Gastroesophageal sphincter (tissue), 4 donors: Measurements from ENCODE around the gene HACD4. TPM values are rescaled to one million over a fixed set of nuclear protein-coding genes. Genes with fewer than 3 reads are reported as not detected.
"Not testable (repeated sequence)": the region's sequence is repeated elsewhere in the genome, so short reads cannot be mapped to it uniquely, and the experiment has no call there.

Experiments
- ATAC-seq: fragments of 150-250 bp; one replicate; pipeline ENCODE4 v1.9.1; 2016; ENCODE audit warnings: mild to moderate bottlenecking, moderate library complexity
- H3K27ac ChIP-seq, 4 donors: fragments of 200-600 bp; sonication (generic) in 3 of 4; 1 replicate in 3 of 4; 2 replicates in 1 of 4; pipeline ENCODE4 v1.5.1; 2016 to 2019
- H3K27me3 ChIP-seq: fragments of 200-600 bp; sonication (generic); one replicate; pipeline ENCODE4 v1.5.1; 2019
- H3K36me3 ChIP-seq, 2 donors: fragments of 200-600 bp; sonication (generic); one replicate each; pipeline ENCODE4 v1.5.1; 2019; ENCODE audit warnings: control low read depth in 1 of 2
- H3K4me1 ChIP-seq, 3 donors: fragments of 200-600 bp; sonication (generic); 1 replicate in 2 of 3; 2 replicates in 1 of 3; pipeline ENCODE4 v1.5.1; 2016 to 2019; ENCODE audit warnings: control low read depth in 2 of 3
- H3K4me3 ChIP-seq, 2 donors: fragments of 200-600 bp; sonication (generic); one replicate each; pipeline ENCODE4 v1.5.1; 2019; ENCODE audit warnings: mild to moderate bottlenecking in 1 of 2, moderate library complexity in 1 of 2
- H3K9me3 ChIP-seq, 3 donors: fragments of 200-600 bp; sonication (generic); one replicate each; pipeline ENCODE4 v1.5.1; 2017 to 2019; ENCODE audit warnings: control low read depth in 2 of 3
- CTCF ChIP-seq, 4 experiments: fragments of 200-600 bp in 2 of 4; fragments of 450-650 bp in 2 of 4; sonication (generic) in 1 of 4; IDR thresholded peaks; one replicate each; pipeline ENCODE4 v1.5.1; 2017 to 2019; ENCODE audit warnings: antibody characterized with exemption in 4 of 4, mild to moderate bottlenecking in 2 of 4, moderate library complexity in 2 of 4
- EP300 ChIP-seq: sonication (generic); formaldehyde crosslinking; IDR thresholded peaks from one replicate; pipeline ENCODE4 v1.6.1; 2017; ENCODE audit warnings: antibody characterized with exemption, mild to moderate bottlenecking
- POLR2A ChIP-seq, 2 donors: fragments of 450-650 bp; IDR thresholded peaks; one replicate each; pipeline ENCODE4 v1.6.1; 2017; ENCODE audit warnings: antibody characterized with exemption in 2 of 2, mild to moderate bottlenecking in 2 of 2, moderate library complexity in 1 of 2
- POLR2AphosphoS5 ChIP-seq: sonication (generic); formaldehyde crosslinking; IDR thresholded peaks from one replicate; pipeline ENCODE4 v1.6.1; 2017; ENCODE audit warnings: antibody characterized with exemption
- WGBS, 2 donors: methylation state at CpG; one replicate each; pipeline ENCODE4 v1.1.5; 2018; ENCODE audit warnings: low coverage in 1 of 2; 5-methylcytosine and 5-hydroxymethylcytosine counted together
- total RNA-seq, 4 donors: library from RNA; depleted of rRNA; stranded (reverse); fragments of >200 nt; gene quantifications; one replicate each; pipeline ENCODE4 v1.1.0, GENCODE V29; 2016

HACD4 gene
- total RNA-seq, 4 donors from 2014 or later, result 9.8 to 23.9 (median 16.9) TPM

- peak; percentile 77 for ATAC-seq
- Histone ChIP-seq H3K4me1 (peaks cover 12 to 60% (median 18%) of the 10 kb centered on the region in 3 donors), H3K27ac (peak overlapping the region; percentile 78 to 88 (median 82)), H3K36me3 (peaks cover 0 to 10% of the 10 kb centered on the region in 2 donors), H3K27me3 (no peaks in the 10 kb centered on the region), H3K4me3 (no peak overlapping the region), H3K9me3 (no peaks in the 10 kb centered on the region)
- TF ChIP-seq EP300 (no peak), POLR2A (IDR thresholded peaks at IDR 0.05) (no peak), CTCF (IDR thresholded peaks at IDR 0.05) (no peak), POLR2AphosphoS5 (peak; percentile 97)
- 7 to 14% methylated on average over 2 to 3 of the region's 3 CpGs for WGBS, 2 donors
These were observed 50.5 kb downstream of the HACD4 start for GRCh38 chr9:20980832-20981455.

- ATAC-seq, result no peak
- 91 to 96% methylated on average over 2 of the region's 2 CpGs for WGBS, 2 donors
These were observed 53.2 kb downstream of the HACD4 start for GRCh38 chr9:20978249-20978648.

DNA sequence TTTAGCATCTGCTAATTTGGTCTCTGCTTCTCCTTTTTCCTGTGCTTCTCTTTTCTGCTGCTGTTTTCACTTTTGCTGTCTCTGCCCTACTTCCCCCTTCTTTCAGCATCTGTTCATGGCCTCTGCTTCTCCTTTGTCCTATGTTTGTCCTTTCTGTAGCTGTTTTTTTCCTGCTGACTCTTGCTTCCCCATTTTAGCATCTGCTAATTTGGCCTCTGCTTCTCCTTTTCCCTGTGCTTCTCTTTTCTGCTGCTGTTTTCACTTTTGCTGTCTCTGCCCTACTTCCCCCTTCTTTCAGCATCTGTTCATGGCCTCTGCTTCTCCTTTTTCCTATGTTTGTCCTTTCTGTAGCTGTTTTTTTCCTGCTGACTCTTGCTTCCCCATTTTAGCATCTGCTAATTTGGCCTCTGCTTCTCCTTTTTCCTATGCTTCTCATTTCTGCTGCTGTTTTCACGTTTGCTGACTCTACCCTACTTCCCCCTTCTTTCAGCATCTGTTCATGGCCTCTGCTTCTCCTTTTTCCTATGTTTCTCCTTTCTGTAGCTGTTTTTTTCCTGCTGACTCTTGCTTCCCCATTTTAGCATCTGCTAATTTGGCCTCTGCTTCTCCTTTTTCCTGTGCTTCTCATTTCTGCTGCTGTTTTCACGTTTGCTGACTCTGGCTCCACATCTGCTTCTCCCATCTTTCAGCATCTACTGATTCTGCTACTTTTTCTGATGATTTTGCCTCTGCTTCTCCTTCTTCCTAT is 57.1 kb downstream of the HACD4 start:
- H3K4me3 ChIP-seq, H3K27me3 ChIP-seq, ATAC-seq, H3K36me3 ChIP-seq, H3K4me1 ChIP-seq, H3K27ac ChIP-seq, H3K9me3 ChIP-seq: not testable (repeated sequence)
- WGBS, 2 donors, result 59 to 75% methylated on average over 1 to 2 of the region's 2 CpGs

More at GRCh38 chr9:20978249-20978648, 53.2 kb downstream of the HACD4 start:
- Histone ChIP-seq H3K4me3 (no peak overlapping the region), H3K4me1 (peaks cover 8 to 35% (median 12%) of the 10 kb centered on the region in 3 donors), H3K27me3 (no peaks in the 10 kb centered on the region), H3K27ac (no peak overlapping the region), H3K36me3 (peaks cover 0 to 10% of the 10 kb centered on the region in 2 donors), H3K9me3 (no peaks in the 10 kb centered on the region)
- no peak for TF ChIP-seq CTCF (IDR thresholded peaks at IDR 0.05)
- TF ChIP-seq POLR2A (IDR thresholded peaks at IDR 0.05), result no peak
- no peak for TF ChIP-seq EP300
- no peak for TF ChIP-seq POLR2AphosphoS5

DNA sequence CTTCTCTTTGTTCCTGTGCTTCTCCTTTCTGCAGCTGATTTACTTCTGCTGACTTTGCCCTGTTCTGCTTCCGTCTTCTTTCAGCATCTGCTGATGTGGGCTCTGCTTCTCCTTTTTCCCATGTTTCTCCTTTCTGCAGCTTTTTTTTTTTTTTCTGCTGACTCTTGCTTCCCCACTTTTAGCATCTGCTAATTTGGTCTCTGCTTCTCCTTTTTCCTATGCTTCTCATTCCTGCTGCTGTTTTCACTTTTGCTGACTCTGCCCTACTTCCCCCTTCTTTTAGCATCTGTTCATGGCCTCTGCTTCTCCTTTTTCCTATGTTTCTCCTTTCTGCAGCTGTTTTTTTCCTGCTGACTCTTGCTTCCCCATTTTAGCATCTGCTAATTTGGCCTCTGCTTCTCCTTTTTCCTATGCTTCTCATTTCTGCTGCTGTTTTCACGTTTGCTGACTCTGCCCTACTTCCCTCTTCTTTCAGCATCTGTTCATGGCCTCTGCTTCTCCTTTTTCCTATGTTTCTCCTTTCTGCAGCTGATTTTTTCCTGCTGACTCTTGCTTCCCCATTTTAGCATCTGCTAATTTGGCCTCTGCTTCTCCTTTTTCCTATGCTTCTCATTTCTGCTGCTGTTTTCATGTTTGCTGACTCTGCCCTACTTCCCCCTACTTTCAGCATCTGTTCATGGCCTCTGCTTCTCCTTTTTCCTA is 58.0 kb downstream of the HACD4 start:
- H3K36me3 ChIP-seq, H3K4me3 ChIP-seq, H3K4me1 ChIP-seq, H3K9me3 ChIP-seq, H3K27me3 ChIP-seq, ATAC-seq, H3K27ac ChIP-seq: not testable (repeated sequence)
- 92 to 100% methylated on average over 2 of the region's 2 CpGs for WGBS, 2 donors

DNA sequence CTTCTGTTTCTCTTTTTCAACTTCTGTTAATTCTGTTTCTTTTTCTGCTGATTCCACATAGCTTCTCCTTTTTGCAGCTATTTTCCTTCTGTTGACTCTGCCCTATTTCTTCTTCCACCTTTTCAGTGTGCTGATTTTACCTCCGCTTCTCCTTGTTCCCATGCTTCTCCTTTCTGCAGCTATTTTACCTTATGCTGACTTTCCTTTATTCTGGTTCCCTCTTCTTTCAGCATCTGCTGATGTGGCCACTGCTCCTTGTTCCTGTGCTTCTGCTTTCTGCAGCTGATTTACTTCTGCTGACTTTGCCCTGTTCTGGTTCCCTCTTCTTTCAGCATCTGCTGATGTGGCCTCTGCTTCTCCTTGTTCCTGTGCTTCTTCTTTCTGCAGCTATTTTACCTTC is 58.8 kb downstream of the HACD4 start:
- no peak overlapping the region for H3K4me3 ChIP-seq
- no peaks in the 10 kb centered on the region for H3K9me3 ChIP-seq
- no peak overlapping the region for H3K27ac ChIP-seq
- H3K27me3 ChIP-seq, result no peaks in the 10 kb centered on the region
- WGBS, 2 donors, result 86% methylated on average over 1 of the region's 1 CpG; no CpG with 5 or more reads in 1 of the 2 donors
- ATAC-seq, result no peak
- H3K36me3 ChIP-seq, result peaks cover 0 to 10% of the 10 kb centered on the region in 2 donors
- H3K4me1 ChIP-seq, result no peaks in the 10 kb centered on the region
- TF ChIP-seq POLR2A (IDR thresholded peaks at IDR 0.05) (no peak), CTCF (IDR thresholded peaks at IDR 0.05) (no peak), POLR2AphosphoS5 (no peak), EP300 (no peak)
